HG02763 (cell line): ENCODE measurements around the gene CCDC9B.

Source experiments
- ATAC-seq: cut with Tn5 transposase; IDR thresholded peaks from one replicate; pipeline ENCODE4 v1.9.1; 2021; ENCODE audit warnings: mild to moderate bottlenecking, moderate library complexity; ENCODE audit not compliant: unreplicated experiment

Gene CCDC9B

DNA sequence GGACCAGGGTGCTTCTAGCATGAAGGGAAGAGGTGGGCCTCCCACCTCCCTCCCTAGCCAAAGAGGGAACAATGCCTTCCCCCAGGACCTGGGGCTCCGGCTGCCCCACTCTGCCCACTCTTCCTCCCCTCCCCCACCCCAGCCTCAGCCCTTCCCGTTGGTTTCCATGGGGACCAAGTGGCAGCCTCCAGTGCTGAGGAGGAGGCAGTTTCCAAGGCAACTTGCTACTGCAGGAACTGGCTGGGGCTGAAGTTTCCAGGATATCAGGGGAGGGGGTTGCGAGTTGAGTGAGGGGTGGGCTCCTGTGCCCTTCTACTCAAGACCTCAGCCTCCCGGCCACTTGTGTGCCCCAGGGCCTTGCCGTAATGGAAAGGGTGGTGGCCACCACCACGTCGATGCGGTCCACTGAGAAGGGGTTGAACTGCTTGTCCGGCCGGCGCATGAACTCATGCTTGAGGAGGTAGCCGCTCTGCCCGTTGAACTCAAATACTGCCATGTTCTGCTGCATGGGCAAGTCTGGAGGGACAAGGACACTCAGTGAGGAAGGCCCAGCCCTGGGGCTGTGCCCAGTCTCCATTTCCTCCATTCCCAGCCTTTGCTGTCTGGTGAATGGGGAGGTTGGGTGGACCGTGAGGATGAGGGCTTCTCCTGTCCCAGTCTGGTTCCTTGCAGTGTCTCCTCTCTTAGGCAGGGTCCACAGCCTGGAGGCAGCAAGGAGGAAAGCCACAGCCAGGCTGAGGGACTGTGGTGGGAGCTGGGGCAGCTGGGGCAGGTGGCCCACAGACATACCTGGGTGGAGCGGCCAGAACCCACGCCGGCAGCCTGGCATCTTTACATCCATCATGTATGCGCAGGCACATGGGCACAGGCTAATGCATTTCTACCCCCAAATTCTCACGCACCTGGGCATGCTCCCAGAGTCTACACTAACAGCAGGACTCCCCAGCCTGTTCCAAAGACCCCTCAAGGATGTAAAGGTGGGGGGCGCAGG, 46.5 kb downstream of the CCDC9B start:
- ATAC-seq = no peak

DNA sequence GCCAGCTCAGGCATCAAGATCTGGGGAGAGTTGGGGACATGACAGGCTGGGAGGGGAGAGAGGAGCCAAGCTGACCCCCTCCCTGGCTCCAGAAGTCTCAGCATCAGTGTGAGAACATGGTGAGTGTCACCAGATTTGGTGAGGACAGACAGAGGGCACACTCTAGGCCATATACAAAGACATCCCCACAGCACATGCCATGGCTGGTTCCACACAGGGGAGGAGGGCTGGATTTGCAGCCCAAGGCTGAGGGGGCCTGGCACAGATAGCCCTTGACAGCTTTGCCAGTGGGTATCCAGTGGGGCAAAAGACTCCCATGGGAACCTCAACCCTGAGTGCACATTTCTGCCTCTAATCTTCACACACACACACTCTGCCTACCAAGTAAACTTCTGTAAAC, 47.7 kb downstream of the CCDC9B start:
- no peak for ATAC-seq

DNA sequence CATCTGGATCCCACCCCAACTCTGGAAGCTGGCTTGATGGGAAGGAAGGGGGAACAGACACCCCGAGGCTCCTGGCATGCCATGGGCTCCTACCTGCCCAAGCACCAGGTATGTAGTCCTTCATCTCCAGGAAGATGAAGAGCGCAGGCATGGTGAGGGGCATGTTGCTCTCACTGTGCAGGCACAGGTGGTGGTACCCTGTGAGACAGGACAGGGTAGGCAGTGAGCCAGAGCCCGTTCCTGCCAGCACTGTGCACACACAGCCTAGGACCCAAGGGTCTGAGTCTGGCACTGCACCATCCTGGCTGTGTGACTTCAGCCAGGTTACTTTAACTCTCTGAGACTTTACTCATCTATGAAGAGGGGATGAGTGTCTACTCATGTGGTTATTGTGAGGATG, 48.5 kb downstream of the CCDC9B start:
- ATAC-seq = no peak

DNA sequence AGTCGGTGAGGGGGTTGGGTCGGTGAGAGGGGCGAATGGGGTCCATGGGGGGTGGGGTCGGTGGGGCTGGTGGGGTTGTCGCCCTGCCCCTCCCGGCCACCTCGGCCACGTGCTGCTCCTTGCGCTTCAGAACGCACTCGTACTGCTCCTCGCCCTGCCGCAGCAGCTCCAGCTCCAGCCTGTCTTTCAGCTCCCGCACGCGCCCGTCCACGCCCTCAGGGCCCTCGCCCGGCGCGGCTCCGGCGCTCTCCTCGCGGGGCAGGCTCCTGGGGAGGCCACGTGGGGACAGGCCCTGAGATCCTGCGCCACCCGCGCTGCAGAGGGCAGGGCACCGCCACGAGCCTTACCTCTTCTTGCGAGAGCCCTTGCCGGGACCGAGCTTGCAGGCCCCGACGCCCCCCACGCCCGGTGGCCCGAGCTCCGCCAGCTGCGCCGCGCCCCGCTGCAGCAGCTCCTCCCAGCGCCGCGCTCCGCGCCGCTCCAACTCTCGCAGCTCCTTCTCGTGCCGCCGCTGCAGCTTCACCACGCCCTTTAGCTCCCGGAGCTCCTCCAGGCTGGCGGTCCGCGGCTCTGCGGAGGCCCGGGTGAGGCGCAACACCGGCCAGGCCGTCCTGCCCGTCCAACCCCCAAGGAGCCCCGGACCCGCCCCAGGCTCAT, 49.7 kb downstream of the CCDC9B start:
- ATAC-seq = no peak

GRCh38 chr15:40290545-40290917, 50.2 kb downstream of the CCDC9B start:
- ATAC-seq = no peak

DNA sequence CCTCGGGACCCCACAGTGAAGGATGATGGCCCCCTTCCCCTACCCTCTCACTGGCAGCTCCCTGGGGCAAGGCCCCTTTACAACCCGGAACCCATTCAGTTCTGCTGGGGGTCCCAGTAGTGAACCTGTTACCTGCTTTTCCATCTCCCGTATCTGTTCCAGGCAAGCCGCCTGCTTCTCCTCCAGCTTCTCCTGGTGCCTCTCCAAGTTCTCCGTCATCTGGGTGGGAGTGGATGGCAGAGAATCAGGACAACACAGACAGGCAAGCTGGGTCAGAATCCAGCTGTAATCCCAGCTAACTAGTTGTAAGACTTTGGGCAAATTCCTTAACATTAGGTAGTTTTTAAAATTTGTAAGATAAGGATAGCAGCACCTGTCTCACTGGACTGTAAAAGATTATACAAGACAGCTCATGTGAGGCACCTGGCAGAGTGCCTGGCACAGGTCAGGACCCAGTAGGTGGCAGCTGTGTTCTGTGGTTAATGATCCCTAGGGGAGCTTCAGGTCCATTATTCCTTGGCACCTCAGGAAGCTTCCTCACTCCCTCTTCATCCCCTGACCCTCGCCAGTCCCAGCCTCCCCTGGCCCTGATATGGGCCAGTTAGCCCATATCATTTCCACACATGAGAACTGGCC, 51.5 kb downstream of the CCDC9B start:
- no peak for ATAC-seq

DNA sequence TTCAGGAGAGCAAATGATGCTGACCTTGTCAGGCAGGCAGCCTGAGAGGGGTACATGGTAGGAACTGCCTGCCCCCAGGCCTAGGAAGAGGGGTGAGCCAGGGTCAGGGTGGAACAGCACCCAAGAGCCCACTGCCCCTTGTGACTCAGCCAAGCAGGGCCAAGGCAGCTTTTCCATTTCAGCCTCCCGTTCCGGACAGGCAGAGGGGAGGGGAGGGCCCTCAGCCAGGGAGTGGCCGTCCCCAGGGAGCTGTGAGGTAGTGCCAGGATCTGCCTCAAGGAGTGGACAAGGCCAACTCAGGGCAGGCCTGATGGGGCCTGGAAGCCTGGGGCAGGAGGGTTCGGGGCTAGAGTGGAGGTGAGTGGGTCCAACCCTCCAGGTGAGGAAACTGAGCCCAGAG, 52.8 kb downstream of the CCDC9B start:
- no peak for ATAC-seq

DNA sequence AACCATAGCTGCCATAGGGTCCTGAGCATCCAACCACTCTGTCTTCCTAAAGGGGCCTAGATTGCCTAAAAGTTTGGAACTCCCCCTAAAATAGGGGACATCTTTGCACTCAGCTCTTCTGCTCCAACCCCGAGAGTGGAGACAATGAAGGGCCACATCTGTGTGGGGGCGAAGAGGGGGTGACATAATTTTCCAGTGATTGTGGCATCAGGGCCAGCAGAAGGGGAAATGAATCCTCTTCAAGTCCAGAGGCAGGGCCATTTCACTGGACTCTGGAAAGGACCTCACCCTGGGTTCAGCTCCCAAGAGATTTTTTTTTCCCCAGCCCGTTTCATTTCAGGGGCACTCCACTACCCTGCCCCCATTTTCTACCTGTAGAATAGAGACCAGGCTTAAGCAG, 53.2 kb downstream of the CCDC9B start:
- ATAC-seq = no peak

GRCh38 chr15:40286794-40287193, 53.9 kb downstream of the CCDC9B start:
- ATAC-seq = no peak

GRCh38 chr15:40286061-40286532, 54.6 kb downstream of the CCDC9B start:
- ATAC-seq = no peak

DNA sequence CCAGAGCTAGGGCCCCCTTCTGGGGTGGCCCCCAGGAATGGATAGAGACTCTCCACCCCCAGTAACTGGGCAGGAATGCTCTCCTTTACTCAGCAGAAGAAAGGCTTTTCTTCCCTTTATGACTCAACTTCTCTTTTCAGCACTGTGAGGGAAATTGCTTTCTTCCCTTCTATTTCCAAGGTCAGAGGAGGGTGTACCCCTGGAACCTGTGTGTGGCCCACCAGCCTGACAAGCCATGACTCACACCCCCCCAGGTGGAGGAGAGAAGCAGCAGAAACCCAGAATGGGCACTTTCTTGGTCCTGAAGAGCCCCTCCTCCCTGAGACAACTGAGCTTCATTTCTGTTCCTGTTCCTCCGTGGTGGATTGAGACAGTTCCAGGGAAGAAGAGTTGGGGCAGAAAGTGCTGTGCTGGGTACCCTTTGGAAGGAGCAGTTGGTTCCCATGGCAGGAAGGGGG, 55.2 kb downstream of the CCDC9B start:
- no peak for ATAC-seq

GRCh38 chr15:40285151-40285550, 55.6 kb downstream of the CCDC9B start:
- ATAC-seq = no peak

DNA sequence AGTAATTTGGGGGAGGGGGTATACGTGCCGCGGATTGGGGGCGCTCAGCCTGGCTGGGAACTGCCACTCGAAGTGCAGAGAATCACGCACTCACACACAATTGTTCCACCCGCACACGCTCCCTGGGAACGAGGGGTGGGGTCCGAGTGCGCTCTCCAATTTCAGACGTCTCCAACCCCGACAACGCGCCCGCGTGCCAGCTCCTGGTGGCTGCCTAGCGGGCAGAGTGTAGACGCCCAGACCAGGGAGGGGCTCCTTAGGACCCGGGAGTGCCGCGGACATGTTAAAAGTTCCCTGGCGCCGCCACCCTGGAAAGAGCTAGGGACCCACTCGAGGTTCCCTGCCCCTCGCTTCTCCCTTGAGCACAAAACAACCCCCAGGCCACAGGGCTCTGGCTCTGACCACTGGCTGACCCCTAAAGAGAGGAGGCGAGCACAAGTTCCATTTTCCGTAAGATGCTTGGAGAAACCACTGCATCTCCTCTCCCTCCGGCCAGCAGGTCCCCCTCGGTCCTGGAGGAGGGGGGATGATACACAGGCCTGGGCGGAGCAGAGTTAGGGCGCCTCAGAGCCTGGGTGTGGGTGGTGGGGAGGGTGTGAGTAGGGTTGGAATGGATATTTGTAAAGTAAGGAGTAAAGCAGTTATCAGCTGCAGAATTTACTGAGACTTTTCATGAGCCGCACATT, 57.0 kb downstream of the CCDC9B start:
- no peak for ATAC-seq

DNA sequence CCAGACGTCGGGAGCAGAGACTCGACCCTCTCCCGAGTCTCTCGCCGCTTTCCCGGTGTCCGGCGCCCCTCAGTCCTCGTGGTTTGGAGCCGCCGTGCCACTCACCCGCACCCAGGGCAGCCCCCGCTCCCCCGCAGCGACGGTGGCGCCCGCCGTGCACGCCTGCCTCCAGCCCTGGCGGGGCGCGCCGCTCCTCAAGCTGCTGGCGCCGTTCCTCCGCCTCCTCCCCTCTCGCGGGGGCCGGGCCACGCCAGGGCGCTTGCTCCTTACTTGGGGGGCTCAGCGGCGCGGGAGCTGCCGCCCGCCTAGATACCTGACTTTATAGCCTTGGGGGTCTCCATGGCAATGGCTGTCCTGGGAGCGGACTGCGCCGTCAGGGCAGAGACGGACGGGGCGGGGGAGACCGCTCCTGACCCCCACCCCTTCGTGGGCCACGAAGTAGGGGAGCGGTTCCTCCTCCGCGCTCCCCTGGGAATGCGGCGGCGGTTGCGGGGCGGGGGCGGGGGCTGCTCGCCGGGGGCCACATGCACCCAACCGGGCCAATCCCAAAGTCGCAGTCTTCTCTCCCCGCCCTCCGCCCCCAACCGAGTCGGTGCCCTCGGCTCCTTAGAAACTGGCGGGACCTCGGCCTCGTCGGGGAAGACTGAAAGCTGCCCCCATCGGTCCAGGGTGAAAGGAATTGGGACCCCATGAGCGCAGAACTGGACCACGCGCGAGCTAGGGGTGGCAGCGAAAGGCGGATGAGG, 57.7 kb downstream of the CCDC9B start, which contains the start of gene ANKRD63:
Gene ANKRD63 (minus strand): TSS at position 196 of the 746 bp plus-strand sequence. CDS start 478 bp downstream, outside the sequence.
- no peak for ATAC-seq

DNA sequence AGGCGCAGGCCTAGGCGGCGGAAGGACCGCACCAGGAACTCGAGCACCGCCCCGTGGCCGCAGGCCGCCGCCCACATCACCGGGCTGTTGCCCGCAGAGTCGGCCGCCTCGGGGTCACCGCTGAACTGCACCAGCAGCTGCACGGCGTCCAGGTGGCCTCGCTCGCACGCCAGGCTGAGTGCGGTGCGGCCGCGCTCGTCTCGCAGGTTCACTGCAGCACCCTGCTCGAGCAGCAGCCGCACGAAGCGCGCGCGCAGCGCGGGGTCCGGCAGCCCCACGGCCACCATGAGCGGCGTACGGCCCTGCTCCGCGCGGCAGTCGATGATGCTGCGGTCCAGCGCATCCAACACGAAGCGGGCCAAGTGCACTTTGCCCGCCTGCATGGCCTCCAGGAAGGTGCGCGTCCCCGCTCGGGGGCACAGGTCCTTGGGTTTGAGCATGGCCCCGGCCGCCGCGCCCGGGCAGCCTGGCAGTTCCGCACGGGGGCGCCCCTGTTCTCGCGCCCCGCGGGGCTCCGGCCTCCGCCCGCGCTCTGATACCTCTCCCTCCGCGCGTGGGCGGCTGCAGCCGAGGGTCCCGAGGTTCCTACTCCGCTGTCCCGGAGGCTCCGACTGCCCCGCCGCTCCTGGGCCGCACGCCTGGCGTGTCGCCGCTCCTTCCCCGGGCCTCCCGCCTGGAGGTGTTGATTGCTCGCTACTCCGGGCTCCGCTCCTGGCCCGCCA, 58.4 kb downstream of the CCDC9B start:
- ATAC-seq = no peak

DNA sequence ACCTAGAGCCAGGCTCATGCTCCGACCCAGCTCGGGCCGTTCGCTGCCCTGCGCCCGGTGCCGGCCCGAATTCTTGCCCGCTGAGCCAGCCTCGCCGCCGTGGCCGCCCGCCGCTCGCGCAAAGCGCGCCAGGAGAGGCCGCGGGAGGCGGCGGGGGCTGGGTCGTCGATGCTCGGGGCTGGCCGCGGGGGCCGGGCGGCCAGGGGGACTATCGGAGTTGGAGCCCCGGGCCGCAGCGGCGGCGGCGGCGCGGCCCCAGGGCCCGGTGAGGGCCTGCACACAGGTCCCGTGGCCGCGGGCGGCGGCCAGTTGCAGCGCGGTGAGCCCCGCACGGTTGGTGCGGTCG, 59.0 kb downstream of the CCDC9B start:
- ATAC-seq = no peak
